DOHH2 (cell line): Measurements from ENCODE around the gene CPXM2.

Experiments used
- H3F3A ChIP-seq: fragments of 200-600 bp; sonication (generic), shearing (Covaris generic); 2 replicates; pipeline ENCODE4 v1.6.0; 2016; ENCODE audit warnings: antibody characterized with exemption, mild to moderate bottlenecking; ENCODE audit not compliant: control insufficient read depth, insufficient read depth
- H3K27ac ChIP-seq: fragments of 200-600 bp; sonication (generic); 2 replicates; pipeline ENCODE4 v1.5.1; 2014; ENCODE audit warnings: low read depth, mild to moderate bottlenecking, low read length, moderate library complexity
- H3K27me3 ChIP-seq: fragments of 200-600 bp; sonication (generic); 2 replicates; pipeline ENCODE4 v1.6.1; 2014; ENCODE audit warnings: mild to moderate bottlenecking, low read length, mixed read lengths; ENCODE audit not compliant: control insufficient read depth
- H3K36me3 ChIP-seq: fragments of 200-600 bp; sonication (generic); 2 replicates; pipeline ENCODE4 v1.6.1; 2014; ENCODE audit warnings: mild to moderate bottlenecking, low read length, moderate library complexity, mixed read lengths; ENCODE audit not compliant: control insufficient read depth
- H3K4me1 ChIP-seq: fragments of 200-600 bp; sonication (generic); 2 replicates; pipeline ENCODE4 v1.6.1; 2014; ENCODE audit warnings: mild to moderate bottlenecking, low read length, mixed read lengths; ENCODE audit not compliant: control insufficient read depth
- H3K4me2 ChIP-seq: fragments of 200-600 bp; sonication (generic); 2 replicates; pipeline ENCODE4 v1.6.0; 2014; ENCODE audit warnings: mild to moderate bottlenecking, low read length, moderate library complexity
- H3K4me3 ChIP-seq: fragments of 200-600 bp; sonication (generic); 2 replicates; pipeline ENCODE4 v1.5.1; 2014; ENCODE audit warnings: mild to moderate bottlenecking, low read length, mixed read lengths
- H3K79me2 ChIP-seq: fragments of 200-600 bp; sonication (generic); 2 replicates; pipeline ENCODE4 v1.6.1; 2014; ENCODE audit warnings: mild to moderate bottlenecking, low read length, mixed read lengths; ENCODE audit not compliant: control insufficient read depth
- H3K9me2 ChIP-seq: fragments of 200-600 bp; sonication (generic); replicated peaks from 2 replicates; pipeline ENCODE4 v1.6.1; 2014; ENCODE audit warnings: mild to moderate bottlenecking, low read length, mixed read lengths; ENCODE audit not compliant: control insufficient read depth
- H3K9me3 ChIP-seq: fragments of 200-600 bp; sonication (generic); 2 replicates; pipeline ENCODE4 v1.6.1; 2014; ENCODE audit warnings: antibody characterized with exemption, low read length, mixed read lengths; ENCODE audit not compliant: control insufficient read depth, insufficient read depth
- H4K20me1 ChIP-seq: fragments of 200-600 bp; sonication (generic); 2 replicates; pipeline ENCODE4 v1.6.0; 2014; ENCODE audit warnings: low read depth, mild to moderate bottlenecking, antibody characterized with exemption, low read length, moderate library complexity; ENCODE audit not compliant: control insufficient read depth, insufficient read depth
- EZH2phosphoT487 ChIP-seq: fragments of 200-600 bp; sonication (generic); IDR thresholded peaks from 2 replicates; pipeline ENCODE4 v1.6.1; 2017; ENCODE audit warnings: borderline replicate concordance, mild to moderate bottlenecking, antibody characterized with exemption, low read length, moderate library complexity, mixed read lengths
- TF ChIP-seq, protein P1 (sequence below): fragments of 200-600 bp; sonication (generic); IDR thresholded peaks from one replicate; pipeline ENCODE4 v1.5.1; 2014; ENCODE audit warnings: antibody characterized with exemption, mild to moderate bottlenecking, low read depth, low read length; ENCODE audit not compliant: poor library complexity, severe bottlenecking

CPXM2 gene

DNA sequence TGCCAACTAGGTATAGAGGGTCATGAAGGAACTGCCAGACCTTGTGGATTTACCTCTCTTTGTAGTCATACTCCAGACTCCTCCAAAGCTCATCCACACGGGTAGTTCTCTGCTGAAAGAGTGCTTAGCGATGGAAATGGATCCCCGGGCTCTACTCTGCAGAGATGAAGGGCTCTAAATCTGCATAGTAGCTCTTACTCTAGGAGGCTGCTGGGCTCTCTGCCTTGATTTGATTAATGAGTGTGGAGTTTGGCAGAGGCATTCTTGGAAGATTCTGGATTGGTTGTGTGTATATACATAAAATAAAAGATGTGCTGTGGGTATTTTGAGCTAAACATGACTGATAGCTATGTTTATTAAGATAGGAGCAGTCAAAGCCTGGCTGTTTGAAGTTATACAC lies 21.3 kb upstream of the CPXM2 start:
- Histone ChIP-seq H3K79me2 (no peaks in the 10 kb centered on the region), H3K4me3 (no peak overlapping the region), H3F3A (no peaks in the 10 kb centered on the region), H3K9me2 (no peaks in the 10 kb centered on the region), H3K36me3 (no peaks in the 10 kb centered on the region), H3K4me1 (no peaks in the 10 kb centered on the region), H4K20me1 (no peaks in the 10 kb centered on the region), H3K4me2 (no peak overlapping the region), H3K27ac (no peak overlapping the region), H3K9me3 (no peaks in the 10 kb centered on the region), H3K27me3 (peaks cover 13% of the 10 kb centered on the region)
- TF ChIP-seq, protein P1, sequence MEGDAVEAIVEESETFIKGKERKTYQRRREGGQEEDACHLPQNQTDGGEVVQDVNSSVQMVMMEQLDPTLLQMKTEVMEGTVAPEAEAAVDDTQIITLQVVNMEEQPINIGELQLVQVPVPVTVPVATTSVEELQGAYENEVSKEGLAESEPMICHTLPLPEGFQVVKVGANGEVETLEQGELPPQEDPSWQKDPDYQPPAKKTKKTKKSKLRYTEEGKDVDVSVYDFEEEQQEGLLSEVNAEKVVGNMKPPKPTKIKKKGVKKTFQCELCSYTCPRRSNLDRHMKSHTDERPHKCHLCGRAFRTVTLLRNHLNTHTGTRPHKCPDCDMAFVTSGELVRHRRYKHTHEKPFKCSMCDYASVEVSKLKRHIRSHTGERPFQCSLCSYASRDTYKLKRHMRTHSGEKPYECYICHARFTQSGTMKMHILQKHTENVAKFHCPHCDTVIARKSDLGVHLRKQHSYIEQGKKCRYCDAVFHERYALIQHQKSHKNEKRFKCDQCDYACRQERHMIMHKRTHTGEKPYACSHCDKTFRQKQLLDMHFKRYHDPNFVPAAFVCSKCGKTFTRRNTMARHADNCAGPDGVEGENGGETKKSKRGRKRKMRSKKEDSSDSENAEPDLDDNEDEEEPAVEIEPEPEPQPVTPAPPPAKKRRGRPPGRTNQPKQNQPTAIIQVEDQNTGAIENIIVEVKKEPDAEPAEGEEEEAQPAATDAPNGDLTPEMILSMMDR, result no peak

DNA sequence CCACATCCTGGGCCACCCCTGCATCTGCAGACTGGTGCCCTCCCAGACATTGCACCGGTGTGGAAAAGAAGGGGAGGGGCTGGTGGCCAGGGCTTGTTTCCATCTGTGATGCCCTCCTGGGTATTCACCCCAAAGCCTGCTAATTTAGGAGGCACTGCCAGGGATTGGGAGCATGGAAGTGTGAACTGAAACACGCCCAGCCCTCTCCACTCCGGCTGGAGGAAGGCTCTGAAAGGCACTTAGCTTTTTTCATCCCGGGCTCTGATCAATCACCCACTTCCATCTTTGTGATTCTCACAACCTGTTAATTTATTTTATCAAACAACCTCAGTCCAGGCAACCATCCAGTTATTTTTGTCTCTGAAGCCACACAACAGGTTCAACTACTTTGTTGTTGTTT lies 20.9 kb upstream of the CPXM2 start:
- Histone ChIP-seq H3K27me3 (peaks cover 9% of the 10 kb centered on the region), H4K20me1 (no peaks in the 10 kb centered on the region), H3K4me2 (no peak overlapping the region), H3K36me3 (no peaks in the 10 kb centered on the region), H3K79me2 (no peaks in the 10 kb centered on the region), H3K27ac (no peak overlapping the region), H3K4me3 (no peak overlapping the region), H3K9me3 (no peaks in the 10 kb centered on the region), H3K9me2 (no peaks in the 10 kb centered on the region), H3F3A (no peaks in the 10 kb centered on the region), H3K4me1 (no peaks in the 10 kb centered on the region)
- TF ChIP-seq, protein P1, result no peak
- no peak for TF ChIP-seq EZH2phosphoT487

DNA sequence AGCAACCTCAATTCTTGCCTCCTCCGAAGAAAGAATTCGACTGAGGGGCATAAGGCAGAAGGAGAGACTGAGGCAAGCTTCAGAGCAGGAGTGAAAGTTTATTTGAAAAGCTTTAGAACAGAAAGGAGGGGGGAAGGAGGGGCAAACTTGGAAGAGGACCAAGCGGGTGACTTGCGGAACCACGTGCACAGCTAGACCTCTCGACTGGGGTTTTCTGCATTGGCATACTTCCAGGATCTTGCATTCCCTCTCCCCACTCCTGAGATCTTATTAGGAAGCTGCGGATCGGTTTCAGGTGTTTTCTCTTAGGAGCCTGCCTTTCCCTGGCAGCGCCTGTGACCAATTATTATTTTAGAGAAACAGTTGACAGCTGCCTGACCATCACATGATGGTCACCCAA lies 20.3 kb upstream of the CPXM2 start:
- no peak overlapping the region for H3K4me3 ChIP-seq
- H3K4me2 ChIP-seq, result no peak overlapping the region
- H3F3A ChIP-seq, result no peaks in the 10 kb centered on the region
- no peaks in the 10 kb centered on the region for H3K9me3 ChIP-seq
- H3K27ac ChIP-seq, result no peak overlapping the region
- H3K9me2 ChIP-seq, result no peaks in the 10 kb centered on the region
- H3K36me3 ChIP-seq, result no peaks in the 10 kb centered on the region
- H3K27me3 ChIP-seq, result peaks cover 9% of the 10 kb centered on the region
- H3K79me2 ChIP-seq, result no peaks in the 10 kb centered on the region
- no peaks in the 10 kb centered on the region for H4K20me1 ChIP-seq
- TF ChIP-seq, protein P1, result no peak
- no peak for TF ChIP-seq EZH2phosphoT487
- H3K4me1 ChIP-seq, result no peaks in the 10 kb centered on the region

DNA sequence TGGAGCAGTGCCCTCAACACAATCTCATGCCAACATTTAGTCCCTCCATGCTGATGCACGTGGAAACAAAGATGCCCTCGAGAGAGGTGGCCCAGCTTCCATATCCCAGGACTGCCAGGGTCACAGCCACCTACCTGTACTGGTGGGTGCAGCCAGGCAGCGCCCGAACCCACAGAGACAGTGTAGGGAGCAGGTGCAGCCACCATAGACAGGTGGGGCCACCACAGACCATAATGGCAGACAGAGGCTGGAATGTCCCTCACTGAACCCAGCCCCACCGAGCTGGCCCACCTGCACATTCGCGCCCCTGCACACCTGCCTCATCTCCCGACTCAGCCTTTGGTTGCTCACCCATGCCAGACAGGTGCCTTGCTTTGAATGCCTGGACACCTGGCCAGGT lies 18.3 kb upstream of the CPXM2 start:
- H3K9me2 ChIP-seq, result no peaks in the 10 kb centered on the region
- H3F3A ChIP-seq, result no peaks in the 10 kb centered on the region
- no peaks in the 10 kb centered on the region for H3K79me2 ChIP-seq
- H4K20me1 ChIP-seq, result no peaks in the 10 kb centered on the region
- H3K4me3 ChIP-seq, result no peak overlapping the region
- H3K4me2 ChIP-seq, result no peak overlapping the region
- peaks cover 5% of the 10 kb centered on the region for H3K27me3 ChIP-seq
- H3K27ac ChIP-seq, result no peak overlapping the region
- TF ChIP-seq, protein P1, result no peak
- TF ChIP-seq EZH2phosphoT487, result no peak
- no peaks in the 10 kb centered on the region for H3K9me3 ChIP-seq
- no peaks in the 10 kb centered on the region for H3K4me1 ChIP-seq
- H3K36me3 ChIP-seq, result no peaks in the 10 kb centered on the region
